ENCODE results near the gene DNER.

Gene DNER

GRCh38 chr2:229640636-229641035, 73.7 kb downstream of the DNER start:
- TF ChIP-seq CTCF (IDR thresholded peaks at IDR 0.05; ENCODE audit: low read depth, low read length), result no peak
- DNase-seq (ENCODE audit: extremely low read depth, low read depth), result no peak

GRCh38 chr2:229636571-229636970, 77.8 kb downstream of the DNER start:
- DNase-seq (ENCODE audit: extremely low read depth, low read depth), result no peak
- no peak for TF ChIP-seq CTCF (IDR thresholded peaks at IDR 0.05; ENCODE audit: low read depth, low read length)

GRCh38 chr2:229635371-229635680, 79.0 kb downstream of the DNER start:
- TF ChIP-seq CTCF (IDR thresholded peaks at IDR 0.05; ENCODE audit: low read depth, low read length), result no peak
- DNase-seq (ENCODE audit: extremely low read depth, low read depth), result no peak

GRCh38 chr2:229634601-229635370, 79.6 kb downstream of the DNER start:
- no peak for DNase-seq (ENCODE audit: extremely low read depth, low read depth)

GRCh38 chr2:229633556-229633955, 80.8 kb downstream of the DNER start:
- no peak for DNase-seq (ENCODE audit: extremely low read depth, low read depth)
- TF ChIP-seq CTCF (IDR thresholded peaks at IDR 0.05; ENCODE audit: low read depth, low read length), result no peak

More at GRCh38 chr2:229634601-229635370, 79.6 kb downstream of the DNER start:
- no peak for TF ChIP-seq CTCF (IDR thresholded peaks at IDR 0.05; ENCODE audit: low read depth, low read length)

GRCh38 chr2:229629039-229629438, 85.3 kb downstream of the DNER start:
- no peak for TF ChIP-seq CTCF (IDR thresholded peaks at IDR 0.05; ENCODE audit: low read depth, low read length)

GRCh38 chr2:229627728-229628127, 86.6 kb downstream of the DNER start:
- TF ChIP-seq CTCF (IDR thresholded peaks at IDR 0.05; ENCODE audit: low read depth, low read length), result no peak
- no peak for DNase-seq (ENCODE audit: extremely low read depth, low read depth)

More at GRCh38 chr2:229629039-229629438, 85.3 kb downstream of the DNER start:
- no peak for DNase-seq (ENCODE audit: extremely low read depth, low read depth)
